HG03064 (cell line): ENCODE data around the gene LRRC4.
A peak's percentile ranks its signal among the peaks of the same experiment; 100 is the strongest.

Experiments
- ATAC-seq: cut with Tn5 transposase; IDR thresholded peaks from one replicate; pipeline ENCODE4 v1.9.1; 2021; ENCODE audit warnings: low read depth; ENCODE audit not compliant: unreplicated experiment

Gene LRRC4

GRCh38 chr7:128030654-128031611 lies at the start of gene LRRC4:
TSS of gene LRRC4 (minus strand) at chr7:128031437. CDS start at chr7:128030640, 797 bp downstream.
- peak; percentile 53 for ATAC-seq

DNA sequence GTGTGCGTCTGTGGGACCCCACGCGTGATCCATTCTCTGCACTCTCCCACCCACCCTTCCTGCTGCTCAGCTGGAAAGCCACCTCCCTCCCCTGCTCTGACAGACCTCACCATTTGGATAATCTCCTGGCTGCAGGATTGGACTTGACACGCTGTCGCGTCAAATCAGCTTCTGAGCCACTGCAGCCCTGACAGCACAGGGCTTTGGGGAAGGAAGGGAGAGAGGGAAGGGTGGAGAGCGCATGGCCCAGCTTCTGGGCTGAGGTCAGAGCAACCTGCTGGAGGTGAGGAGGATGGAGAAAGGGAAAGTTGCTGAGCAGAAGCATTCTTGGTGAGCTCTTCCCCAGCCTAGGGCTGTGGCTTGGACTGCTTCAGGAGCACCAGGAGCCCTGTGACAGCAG lies 48.9 kb upstream of the LRRC4 start:
- ATAC-seq: no peak

GRCh38 chr7:128078309-128078708 lies 47.1 kb upstream of the LRRC4 start:
- no peak for ATAC-seq

- ATAC-seq: no peak
Observed at GRCh38 chr7:128076796-128077271, 45.6 kb upstream of the LRRC4 start.

DNA sequence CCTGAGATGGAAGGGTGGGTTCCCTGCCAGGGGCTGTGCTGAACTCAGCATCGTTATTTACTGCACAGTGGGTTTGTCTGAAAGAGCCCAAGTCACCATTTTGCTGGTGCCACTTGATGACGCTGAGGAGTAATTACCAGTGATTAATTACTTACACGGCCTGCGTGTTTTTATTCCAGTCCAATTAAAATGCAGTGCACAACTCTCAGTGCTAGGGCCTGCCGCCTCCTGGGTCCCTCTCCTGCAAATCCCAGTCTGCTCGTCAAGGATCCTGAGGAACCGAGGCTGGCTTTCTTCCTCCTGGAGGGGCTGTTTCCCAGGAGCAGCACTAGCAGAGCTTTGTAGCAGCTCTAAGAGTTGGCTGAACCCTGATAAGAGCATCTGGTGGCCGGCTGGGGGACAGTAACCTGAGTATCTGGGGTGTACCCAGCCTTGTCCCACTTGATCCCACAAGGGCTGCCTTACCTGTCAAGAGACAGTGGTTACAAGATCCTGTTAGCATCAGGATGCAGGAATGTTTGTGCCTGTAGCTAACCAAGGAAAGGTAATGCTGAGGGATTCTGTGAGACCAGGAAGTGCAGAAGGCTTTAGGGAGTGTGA lies 45.1 kb upstream of the LRRC4 start:
- no peak for ATAC-seq

DNA sequence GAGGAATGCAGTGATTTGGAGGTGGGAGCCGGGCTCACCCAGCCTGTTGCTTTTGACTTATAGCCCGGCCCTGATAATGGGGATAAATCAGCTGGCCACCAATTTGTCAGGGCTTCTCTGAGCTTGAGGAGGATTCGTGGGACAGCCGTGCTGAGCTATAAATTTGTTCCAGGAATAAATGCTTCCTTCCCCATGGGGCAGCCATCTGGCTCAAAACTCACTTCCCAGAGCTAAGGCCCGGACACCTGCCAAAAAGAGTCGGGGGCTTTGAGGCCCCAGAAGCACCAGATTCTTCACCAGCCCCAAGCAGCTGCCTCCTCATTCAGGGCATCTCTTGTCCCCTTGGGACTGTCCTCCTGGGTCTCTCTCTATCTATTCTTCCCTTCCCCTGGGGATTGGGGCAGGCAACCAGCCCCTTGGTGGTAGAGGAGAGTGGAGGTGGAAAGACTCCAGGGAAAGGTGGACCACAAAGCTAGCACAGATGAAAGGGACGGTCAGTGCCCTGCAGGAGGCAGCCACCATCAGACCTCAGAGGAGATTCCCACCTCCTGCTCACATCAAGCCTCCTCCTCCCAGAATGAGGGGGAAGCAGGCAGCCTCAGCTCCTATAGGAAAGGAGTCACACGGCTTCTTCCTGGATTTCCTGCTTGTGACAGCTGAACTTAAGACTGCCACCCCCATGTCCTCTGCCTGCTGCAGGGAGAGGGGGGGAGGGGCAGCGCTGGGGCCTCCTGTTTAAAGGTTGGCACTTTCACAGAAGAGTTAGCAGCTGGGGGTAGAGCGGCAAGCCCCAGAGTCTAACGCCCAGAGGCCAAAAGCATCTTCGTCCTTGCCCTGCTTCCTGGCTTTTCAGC lies 44.2 kb upstream of the LRRC4 start:
- ATAC-seq: no peak

DNA sequence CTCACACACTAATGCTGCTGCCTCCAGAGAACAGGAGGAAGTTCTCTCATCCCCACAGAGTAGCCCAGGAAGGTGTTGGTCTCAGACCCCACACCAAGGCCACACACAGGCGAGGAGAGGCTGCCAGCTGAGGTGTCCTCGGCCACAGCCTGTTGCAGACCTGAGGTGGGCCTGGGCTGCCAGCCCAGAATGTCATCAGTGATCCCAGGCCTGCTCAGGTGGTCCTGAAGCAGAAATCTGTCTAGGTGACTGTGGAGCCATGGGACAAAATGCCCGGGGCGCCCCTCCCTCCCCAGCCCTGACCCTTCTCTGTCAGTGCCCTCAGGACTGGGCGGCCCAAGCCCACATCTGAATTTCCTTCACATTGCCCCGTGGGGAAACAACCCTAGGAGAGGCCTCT lies 43.5 kb upstream of the LRRC4 start:
- no peak for ATAC-seq

DNA sequence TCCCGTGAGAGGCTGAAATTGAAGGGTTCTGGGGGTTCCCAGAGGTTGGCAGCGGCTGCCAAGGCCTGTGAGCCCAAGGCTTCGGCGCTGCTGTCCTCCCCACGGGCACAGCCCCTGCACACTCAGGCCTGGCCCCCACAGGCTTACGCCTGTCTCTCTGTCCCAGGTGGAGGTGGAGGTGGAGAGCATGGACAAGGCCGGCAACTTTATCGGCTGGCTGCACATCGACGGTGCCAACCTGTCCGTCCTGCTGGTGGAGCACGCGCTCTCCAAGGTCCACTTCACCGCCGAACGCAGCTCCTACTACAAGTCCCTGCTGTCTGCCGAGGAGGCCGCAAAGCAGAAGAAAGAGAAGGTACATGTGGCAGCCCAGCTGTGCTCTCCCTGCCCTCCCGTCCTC lies 43.1 kb upstream of the LRRC4 start:
- ATAC-seq: no peak

- ATAC-seq: no peak
Observed at GRCh38 chr7:128073671-128074310, 42.6 kb upstream of the LRRC4 start.

- no peak for ATAC-seq
Observed at GRCh38 chr7:128071801-128072200, 40.6 kb upstream of the LRRC4 start.

GRCh38 chr7:128071376-128071775 lies 40.1 kb upstream of the LRRC4 start:
- ATAC-seq: no peak

DNA sequence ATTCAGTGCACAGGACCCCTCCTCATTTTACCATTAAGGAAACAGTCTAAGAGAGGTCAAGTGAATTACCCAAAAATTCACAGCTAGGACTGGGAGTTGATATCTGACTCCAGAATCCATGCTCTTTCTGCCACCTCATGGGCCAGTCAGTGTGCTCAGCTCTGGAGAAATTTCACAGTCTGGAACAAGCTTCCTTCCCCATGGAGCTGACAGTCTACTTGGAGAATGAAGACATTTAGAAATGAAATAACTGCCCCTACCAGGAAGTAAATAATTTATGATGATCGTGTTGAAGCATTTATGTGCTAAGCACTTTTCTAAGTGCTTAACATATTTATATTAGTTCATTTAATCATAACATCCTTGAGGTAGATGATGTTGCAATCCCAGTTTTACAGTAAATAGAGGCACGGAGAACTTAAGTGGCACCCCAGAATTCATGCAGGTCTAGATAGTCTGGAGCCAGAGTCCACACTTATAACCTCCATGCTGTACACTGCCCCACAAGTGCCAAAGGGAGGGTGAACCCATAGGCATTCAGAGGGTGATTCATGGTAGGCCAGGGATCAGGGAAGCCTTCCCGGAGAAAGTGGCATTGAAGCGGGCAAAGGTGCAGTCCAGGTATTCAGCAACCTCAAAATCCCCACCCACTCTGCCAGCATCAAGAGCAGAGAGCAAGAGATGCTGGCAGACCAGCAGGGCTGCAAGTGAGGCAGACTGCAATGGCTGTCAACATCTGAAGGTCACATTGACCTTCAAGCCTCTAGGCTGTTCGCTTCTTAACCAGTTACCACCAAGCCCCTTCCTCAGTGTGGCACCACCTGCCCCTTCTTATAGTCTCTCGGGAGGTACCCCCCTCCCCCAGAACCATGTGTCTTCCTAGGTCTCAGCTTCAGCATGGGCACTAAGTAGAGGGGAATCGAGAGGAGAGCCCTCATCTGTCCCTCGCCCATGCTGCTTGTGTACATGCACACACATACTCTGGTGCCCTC lies 38.4 kb upstream of the LRRC4 start:
- no peak for ATAC-seq

- no peak for ATAC-seq
Observed at GRCh38 chr7:128068785-128069184, 37.5 kb upstream of the LRRC4 start.

GRCh38 chr7:128067983-128068382 lies 36.7 kb upstream of the LRRC4 start:
- ATAC-seq: no peak

DNA sequence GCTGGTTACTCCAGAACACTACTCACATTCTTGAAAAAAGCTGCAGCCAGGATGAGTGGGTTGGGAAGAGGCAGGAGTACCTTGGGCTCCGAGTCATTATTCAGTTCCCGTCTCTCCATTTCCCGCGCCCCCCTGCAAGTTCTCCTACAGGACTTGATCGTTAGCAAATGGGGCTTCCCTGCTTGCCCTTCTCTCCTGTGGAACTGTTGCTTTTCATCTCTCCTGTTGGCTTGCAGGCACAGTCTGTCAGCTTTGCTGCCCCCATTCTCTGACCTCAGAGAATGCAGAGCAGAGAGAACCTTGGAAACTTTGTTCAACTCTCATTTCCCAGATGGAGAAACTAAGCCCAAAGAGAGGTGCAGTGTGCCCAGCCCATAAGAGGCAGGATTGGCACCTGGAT lies 35.6 kb upstream of the LRRC4 start:
- no peak for ATAC-seq

DNA sequence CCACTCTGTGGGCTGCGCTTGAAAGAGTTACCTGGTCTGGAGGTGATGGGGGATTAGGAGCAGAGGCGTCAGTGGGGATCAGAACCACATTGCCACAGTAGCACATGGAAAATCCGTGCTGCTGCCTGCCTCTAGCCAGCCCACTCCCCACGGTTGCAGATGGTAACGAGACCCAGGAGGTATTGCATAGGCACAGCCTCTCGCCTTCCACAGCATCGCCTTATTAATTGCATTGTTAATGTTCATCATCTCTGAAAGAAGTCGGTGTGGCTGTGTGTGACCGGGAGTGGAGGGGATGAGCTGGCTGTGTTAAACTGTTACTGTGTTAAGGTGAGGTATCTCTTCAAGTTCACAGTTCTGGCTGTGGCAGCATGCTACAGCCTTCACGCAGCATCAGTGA lies 35.2 kb upstream of the LRRC4 start:
- ATAC-seq: no peak

- no peak for ATAC-seq
Observed at GRCh38 chr7:128065872-128066271, 34.6 kb upstream of the LRRC4 start.

DNA sequence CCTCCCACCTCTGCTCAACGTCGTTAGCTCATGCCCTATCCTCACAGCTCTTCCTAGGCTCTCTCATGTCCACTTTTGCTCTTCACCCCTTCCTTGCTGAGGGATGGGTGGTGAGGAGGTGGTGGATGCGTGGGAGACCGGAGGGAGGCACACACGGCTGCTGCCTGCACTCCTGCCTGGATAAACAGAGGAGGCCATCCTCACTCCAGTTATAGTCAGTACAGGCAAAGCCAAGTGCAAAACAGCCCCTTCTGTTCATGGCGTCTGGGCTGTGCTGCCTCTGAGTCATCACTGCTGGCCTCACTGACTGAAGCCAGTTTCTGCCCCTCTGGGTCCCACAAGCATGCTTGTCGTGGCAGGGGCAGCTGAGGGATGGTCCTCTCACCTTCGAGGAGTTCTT lies 31.9 kb upstream of the LRRC4 start:
- ATAC-seq: no peak

GRCh38 chr7:128060018-128060417 lies 28.8 kb upstream of the LRRC4 start:
- ATAC-seq: no peak
